HK-2 (cell line): ENCODE data around the gene SLC9C1.

ENCODE experiments used
- DNase-seq: peaks from one replicate; pipeline ENCODE4 v3.0.0-alpha.2; 2018; ENCODE audit not compliant: unreplicated experiment

Gene SLC9C1

GRCh38 chr3:112293368-112294321, at the start of gene SLC9C1:
Gene SLC9C1, minus strand, starts transcription at chr3:112294216. Its CDS starts 7,425 bp downstream, at chr3:112286791.
- DNase-seq, result peak; percentile 18

DNA sequence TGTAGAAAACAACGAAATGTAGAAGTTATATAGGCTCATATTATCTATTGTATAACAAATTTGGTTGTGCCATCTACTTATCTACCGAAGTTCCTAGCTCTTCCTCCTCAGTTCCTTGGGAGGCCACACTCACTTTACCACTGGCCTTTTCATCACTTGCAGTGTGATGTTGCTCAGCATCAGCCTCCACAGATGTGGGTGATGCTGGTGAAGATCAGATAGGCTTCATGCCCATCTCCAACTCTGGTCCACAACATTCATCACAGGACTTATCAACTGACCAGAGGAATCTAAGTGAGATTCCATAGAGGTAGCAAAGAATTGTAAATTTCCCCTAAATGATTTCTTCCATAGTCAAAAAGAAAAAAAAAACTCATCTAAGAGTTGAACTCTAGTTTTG, 47.4 kb upstream of the SLC9C1 start:
- DNase-seq, result no peak

- DNase-seq, result no peak
Observed at GRCh38 chr3:112339609-112340008, 45.6 kb upstream of the SLC9C1 start.

DNA sequence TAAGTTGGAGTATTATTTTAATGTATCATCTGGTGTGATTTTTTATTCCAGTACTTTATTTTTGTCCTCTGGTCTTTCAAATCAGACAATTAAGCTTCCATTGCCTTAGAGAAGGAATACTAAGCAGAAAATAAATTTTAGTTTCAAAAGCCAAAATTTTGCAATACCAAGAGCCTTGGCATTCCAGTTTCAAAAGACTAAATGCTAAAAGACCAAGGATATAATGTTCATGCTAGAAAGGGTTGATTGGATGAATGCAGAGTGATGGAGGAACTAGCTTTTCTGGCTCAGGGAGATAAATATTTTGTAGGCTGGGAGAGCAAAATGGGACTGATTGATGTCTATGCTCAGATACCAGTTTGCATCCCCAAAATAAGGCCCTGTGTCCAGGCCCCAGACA, 45.1 kb upstream of the SLC9C1 start:
- DNase-seq, result no peak

- no peak for DNase-seq
Observed at GRCh38 chr3:112338727-112339056, 44.7 kb upstream of the SLC9C1 start.

- no peak for DNase-seq
Observed at GRCh38 chr3:112338021-112338726, 44.2 kb upstream of the SLC9C1 start.

GRCh38 chr3:112335434-112335781, 41.4 kb upstream of the SLC9C1 start:
- DNase-seq, result no peak

DNA sequence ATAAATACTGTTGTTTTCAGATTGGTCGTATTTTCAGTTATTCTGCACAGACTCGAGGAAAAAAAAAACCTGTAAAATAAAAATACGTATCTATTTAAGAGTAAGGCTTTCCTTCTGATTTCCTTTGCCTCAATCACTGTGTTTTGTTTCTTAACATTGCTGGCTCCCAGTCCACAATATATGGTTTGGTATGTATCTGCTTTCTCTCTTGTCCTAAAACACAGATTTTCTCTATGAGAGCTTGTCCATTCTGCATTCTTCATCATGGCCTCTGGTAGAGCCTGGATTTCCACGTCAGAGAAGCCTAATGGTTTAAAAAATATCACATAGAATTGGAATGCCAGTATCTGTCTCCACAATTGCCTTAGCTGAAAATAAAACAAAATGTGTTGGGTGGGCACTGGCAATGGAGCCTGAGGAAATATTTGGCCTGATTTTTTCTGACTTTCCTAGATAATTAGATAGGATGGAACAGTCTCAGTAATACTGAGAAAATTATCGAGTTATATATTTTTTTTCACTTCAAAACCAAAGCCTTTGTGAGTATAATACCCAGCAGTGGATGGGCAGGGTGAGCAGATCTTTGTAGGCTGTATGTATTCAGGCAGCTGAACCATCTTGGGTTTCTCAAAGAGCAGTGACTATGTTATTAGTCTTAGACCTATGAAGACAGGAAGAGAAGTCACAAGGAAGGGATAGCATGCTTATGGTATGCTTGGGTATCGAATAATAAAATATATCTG, 40.8 kb upstream of the SLC9C1 start:
- no peak for DNase-seq

DNA sequence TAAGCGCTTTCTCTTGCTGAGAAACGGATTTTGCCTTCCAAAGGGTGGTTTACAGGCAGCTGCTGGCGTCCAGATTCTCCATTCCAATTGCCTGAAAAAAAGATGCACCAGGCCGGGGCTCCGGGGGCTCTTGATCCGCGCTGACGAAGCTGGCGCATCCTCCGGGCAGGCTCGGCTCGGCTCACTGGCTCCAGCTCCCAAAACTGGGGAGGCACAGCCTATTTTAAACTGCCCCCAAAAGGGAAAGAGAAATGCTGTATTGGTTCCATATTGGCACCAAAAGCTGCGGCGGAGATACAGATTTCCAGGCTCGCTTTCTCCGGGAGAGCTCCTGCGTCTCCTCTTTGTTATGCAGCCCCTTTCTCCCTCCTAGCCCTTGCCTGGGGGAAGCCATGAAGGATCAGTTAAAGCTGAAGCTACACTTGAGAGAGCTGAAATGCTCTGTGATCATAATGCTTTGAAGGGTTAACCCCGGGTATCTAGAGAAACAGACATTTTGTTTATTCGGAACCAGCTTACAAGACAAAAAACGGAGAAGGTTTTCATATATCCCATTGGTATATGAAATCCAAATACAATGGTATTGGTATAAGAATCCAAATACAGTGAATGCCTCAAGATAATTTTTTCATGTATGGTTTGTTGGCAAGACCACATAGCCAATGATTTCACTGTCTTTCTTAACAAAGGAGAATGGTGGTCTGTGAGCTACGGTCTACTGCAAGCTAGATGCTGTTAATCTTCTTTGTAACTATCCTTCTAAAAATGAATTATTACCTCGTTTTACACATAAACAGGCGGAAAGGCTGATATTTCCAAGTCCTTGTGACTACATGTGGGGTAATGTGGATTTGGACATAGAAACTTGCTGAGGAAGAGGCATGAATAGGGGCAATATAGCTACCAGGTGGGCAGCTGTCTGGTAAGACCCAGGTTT, 39.6 kb upstream of the SLC9C1 start:
- DNase-seq, result no peak

DNA sequence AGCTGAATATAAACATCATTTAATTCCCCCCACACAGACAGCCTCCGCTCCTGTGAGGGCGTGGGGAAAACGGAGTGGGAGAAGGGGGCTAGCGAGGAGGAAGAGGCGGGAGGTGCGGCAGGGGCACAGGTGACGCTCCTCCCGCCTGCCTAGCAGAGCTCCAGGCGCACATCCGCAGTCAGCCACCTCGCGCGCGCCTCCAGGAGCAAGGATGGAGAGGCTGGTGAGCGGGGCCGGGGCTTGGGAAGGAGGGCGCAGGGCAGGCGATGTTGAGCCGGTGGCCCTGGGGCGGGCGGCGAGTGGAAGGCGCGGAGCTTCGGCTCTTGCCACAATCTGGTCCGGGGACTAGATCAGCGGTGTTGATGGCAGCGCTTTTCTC, 39.0 kb upstream of the SLC9C1 start, which contains the start of gene CD200:
CD200 (plus strand) TSS at position 155 of the 379 bp plus-strand sequence; CDS start at position 212, 57 bp downstream.
- no peak for DNase-seq

DNA sequence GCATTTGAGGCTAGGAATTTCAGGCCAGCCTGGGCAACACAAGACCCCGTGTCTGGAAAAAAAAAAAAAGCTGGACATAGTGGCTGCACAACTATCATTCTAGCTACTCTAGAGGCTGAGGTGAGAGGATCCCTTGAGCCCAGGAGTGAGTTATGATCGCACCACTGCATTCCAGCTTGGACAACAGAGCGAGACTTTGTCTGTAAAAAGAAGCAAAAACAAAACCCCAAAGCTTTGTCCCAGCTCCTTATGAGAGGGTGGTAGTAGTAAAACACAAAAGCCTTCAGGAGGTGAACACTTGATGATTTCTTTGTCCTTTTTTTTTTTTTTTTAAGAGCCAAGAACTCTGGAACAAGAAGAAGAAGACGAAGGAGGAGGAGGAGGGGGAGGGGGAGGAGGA, 37.8 kb upstream of the SLC9C1 start:
- no peak for DNase-seq

- DNase-seq, result peak; percentile 6
Observed at GRCh38 chr3:112327371-112327951, 33.4 kb upstream of the SLC9C1 start.

DNA sequence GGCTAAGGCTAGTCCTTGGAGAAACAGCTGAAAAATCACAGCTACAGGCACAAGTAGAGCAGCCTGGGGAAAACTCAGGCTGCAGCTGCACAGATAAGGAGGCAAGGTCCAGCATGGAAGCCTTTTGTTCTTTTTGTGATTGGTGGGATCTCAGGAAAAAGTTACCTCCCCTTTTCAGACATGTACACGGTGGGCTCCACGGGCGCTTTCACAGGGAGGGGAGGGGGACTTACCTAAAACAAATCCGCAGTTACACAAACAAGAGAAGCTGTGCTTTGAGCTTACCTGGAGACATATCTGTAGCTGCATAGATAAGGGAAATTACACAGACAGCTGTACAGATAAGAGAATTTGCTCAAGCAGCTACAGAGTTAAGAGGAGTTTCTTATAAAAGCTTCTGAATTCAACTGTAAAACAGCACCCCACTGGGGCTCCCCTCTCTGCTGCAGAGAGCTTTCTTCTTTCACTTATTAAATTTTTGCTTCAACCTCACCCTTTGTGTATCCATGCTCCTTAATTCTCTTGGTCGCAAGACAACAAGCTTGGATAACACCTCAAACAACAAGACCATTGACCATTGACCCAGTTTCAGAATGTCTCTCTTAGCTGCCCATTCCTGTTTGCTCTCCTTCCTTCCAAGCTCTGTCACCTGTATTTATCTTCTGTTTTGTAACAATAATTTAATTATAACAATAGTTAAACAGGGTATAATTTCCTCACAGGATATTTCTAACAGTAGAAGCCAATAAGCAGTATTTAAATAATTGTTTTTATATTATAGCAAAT, 28.0 kb upstream of the SLC9C1 start:
- DNase-seq, result no peak

DNA sequence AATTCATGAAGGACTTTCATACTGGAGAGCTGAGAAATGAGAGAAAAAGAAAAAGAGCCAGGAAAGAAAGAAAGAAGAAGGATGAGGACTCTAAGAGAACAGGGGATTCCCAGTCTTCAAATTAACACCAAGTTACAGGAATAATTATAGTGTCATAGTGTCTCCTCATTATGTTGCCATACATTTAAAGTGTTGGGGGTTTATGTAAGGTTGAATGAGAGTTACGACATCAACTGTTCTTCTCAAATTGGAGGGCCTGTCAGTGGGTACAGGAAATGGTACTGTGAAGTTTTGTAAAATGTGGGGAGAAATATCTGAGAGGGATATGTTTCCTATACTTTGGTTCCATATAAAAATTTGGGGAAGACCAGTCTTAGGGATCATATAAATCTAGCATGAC, 26.7 kb upstream of the SLC9C1 start:
- DNase-seq, result no peak

- DNase-seq, result no peak
Observed at GRCh38 chr3:112319516-112320276, 25.7 kb upstream of the SLC9C1 start.

DNA sequence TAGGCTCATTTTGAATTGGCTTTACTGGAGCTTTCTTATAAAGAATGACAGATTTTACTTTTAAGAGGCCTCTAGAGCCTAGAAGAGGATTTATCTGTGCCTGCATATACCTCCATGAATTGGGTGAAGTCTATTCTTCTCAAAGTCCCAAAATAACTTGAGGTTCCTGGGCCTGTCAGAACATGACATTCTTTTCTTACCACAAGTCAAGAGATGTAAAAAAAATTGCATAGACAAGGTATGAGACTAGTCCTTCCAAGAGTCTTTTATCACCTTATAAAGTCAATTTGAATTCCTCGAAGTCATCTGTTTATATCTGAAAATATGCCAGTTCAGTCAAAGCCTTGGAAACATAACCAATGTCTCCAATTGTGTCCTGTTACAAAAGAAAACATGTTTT, 21.8 kb upstream of the SLC9C1 start:
- no peak for DNase-seq

DNA sequence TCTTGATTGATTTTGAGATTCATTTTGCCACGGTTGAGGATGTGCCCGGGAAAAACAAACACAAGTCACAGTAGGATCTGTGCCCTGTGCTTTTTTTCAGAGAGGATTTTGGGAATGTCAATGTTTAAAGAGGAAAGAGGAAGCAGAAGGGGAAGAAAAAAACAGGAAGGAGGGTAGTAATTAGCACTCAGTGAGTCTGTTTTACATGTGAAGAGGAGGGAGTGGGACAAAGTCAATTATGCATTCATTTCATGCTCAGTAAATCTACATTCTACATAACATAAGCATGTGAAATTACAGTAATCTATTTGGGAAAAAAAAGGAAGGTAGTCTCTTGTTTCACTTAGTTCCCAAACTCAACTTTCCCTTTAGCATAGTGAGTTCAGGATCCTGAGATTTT, 20.6 kb upstream of the SLC9C1 start:
- no peak for DNase-seq

DNA sequence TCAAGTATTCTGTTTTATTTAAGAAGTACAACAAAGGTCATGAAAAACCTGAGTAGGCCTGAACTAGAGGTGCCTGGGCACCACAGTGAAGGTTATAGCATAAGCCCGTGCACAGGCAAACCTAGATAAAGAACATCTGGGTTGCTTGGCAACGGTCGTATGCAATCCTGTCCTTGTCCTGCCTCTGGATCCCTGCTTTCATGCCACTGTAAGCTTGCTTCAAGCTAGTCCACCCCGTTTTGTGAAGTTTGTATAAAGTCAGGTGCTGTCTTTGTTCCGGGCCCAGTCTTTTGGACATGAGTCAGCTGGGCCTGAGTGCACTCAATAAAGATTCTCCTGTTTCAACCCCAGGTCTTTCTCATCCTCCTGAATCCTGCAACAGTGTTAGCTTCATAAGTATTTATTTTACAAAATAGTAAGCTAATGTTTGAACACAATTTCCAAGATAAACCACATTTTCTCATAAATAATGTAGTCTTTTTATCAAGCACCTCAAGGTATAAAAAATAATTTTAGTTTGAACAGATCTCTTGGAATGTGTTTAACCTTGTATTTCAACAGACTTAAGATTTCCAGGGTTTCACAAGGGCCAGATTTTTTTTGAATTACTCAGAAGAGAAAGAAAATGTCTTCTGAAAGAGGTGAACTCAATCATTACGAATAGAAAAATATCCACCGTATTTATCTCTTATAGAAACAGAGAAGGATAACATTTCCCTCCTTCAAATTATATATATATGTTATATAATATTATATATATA, 14.3 kb upstream of the SLC9C1 start:
- DNase-seq, result no peak

- no peak for DNase-seq
Observed at GRCh38 chr3:112307557-112307956, 13.5 kb upstream of the SLC9C1 start.
